ENCODE results near the gene FGA.

FGA gene

DNA sequence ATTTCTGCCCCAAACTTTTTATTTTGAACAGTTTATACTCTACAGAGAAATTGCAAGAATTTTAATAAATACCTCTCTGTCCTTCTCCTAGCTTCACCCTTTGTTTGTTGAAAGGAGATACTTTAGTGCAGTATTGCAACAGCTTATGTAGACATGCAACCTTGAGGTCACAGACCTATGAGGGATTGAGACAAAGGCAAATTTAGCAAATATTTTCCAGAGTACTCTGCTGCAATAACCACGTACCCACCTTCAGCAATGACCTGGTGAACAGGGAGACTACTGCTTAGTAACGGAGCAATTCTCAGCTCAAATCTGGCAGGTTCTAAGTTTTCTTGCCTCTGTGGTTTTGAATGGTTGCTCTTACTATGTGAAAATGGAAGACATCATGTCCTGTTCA lies 13.2 kb downstream of the FGA start:
- ATAC-seq, result no peak
- TF ChIP-seq, protein P1, sequence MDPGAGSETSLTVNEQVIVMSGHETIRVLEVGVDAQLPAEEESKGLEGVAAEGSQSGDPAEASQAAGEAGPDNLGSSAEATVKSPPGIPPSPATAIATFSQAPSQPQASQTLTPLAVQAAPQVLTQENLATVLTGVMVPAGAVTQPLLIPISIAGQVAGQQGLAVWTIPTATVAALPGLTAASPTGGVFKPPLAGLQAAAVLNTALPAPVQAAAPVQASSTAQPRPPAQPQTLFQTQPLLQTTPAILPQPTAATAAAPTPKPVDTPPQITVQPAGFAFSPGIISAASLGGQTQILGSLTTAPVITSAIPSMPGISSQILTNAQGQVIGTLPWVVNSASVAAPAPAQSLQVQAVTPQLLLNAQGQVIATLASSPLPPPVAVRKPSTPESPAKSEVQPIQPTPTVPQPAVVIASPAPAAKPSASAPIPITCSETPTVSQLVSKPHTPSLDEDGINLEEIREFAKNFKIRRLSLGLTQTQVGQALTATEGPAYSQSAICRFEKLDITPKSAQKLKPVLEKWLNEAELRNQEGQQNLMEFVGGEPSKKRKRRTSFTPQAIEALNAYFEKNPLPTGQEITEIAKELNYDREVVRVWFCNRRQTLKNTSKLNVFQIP (CRISPR knock-in tag; IDR thresholded peaks at IDR 0.05; ENCODE audit: borderline replicate concordance, low read depth), result no peak
- no peak for TF ChIP-seq ZFP30 (CRISPR knock-in tag; IDR thresholded peaks at IDR 0.05)
- TF ChIP-seq ZNF8 (CRISPR knock-in tag; IDR thresholded peaks at IDR 0.05), result no peak
- no peak for TF ChIP-seq GLIS3 (CRISPR knock-in tag; IDR thresholded peaks at IDR 0.05)
- no peak for TF ChIP-seq PPARA (CRISPR knock-in tag; IDR thresholded peaks at IDR 0.05; ENCODE audit: borderline replicate concordance)
- no peak for TF ChIP-seq ZNF70 (CRISPR knock-in tag; IDR thresholded peaks at IDR 0.05)
- no peak for TF ChIP-seq ZC3H10 (CRISPR knock-in tag; IDR thresholded peaks at IDR 0.05)
- no peak for TF ChIP-seq BACH2 (CRISPR knock-in tag; IDR thresholded peaks at IDR 0.05; ENCODE audit: borderline replicate concordance)
- TF ChIP-seq ZFP3 (CRISPR knock-in tag; IDR thresholded peaks at IDR 0.05), result no peak
- no peak for TF ChIP-seq CREB5 (CRISPR knock-in tag; IDR thresholded peaks at IDR 0.05; ENCODE audit: low read depth)
- no peak for TF ChIP-seq OSR1 (CRISPR knock-in tag; IDR thresholded peaks at IDR 0.05)
- no peak for TF ChIP-seq ISL1 (CRISPR knock-in tag; IDR thresholded peaks at IDR 0.05)

DNA sequence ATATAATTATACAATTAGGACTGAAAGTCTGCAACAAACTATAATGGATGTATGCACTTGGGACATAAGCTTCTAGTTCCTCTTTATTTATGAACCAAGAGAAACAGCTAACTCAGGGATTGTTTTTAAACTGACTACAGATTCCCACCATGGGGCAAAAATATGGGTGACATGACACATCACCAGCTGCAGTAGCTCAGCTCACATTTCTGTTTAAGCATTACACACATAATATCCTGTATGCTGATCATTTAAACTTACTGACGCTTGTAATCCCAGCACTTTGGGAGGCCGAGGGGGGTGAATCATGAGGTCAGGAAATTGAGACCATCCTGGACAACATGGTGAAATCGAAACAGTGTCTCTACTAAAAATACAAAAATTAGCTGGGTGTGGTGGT lies 16.2 kb downstream of the FGA start:
- no peak for ATAC-seq
- no peak for TF ChIP-seq ESRRG (CRISPR knock-in tag; IDR thresholded peaks at IDR 0.05)
- TF ChIP-seq, protein P2, sequence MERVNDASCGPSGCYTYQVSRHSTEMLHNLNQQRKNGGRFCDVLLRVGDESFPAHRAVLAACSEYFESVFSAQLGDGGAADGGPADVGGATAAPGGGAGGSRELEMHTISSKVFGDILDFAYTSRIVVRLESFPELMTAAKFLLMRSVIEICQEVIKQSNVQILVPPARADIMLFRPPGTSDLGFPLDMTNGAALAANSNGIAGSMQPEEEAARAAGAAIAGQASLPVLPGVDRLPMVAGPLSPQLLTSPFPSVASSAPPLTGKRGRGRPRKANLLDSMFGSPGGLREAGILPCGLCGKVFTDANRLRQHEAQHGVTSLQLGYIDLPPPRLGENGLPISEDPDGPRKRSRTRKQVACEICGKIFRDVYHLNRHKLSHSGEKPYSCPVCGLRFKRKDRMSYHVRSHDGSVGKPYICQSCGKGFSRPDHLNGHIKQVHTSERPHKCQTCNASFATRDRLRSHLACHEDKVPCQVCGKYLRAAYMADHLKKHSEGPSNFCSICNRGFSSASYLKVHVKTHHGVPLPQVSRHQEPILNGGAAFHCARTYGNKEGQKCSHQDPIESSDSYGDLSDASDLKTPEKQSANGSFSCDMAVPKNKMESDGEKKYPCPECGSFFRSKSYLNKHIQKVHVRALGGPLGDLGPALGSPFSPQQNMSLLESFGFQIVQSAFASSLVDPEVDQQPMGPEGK (CRISPR knock-in tag; IDR thresholded peaks at IDR 0.05; ENCODE audit: borderline replicate concordance), result no peak
- no peak for TF ChIP-seq CREB5 (CRISPR knock-in tag; IDR thresholded peaks at IDR 0.05; ENCODE audit: low read depth)
- TF ChIP-seq ZFP30 (CRISPR knock-in tag; IDR thresholded peaks at IDR 0.05), result no peak
- TF ChIP-seq TCF4 (CRISPR knock-in tag; IDR thresholded peaks at IDR 0.05; ENCODE audit: borderline replicate concordance), result no peak
- TF ChIP-seq ARNTL (CRISPR knock-in tag; IDR thresholded peaks at IDR 0.05; ENCODE audit: borderline replicate concordance, low read depth), result no peak
- TF ChIP-seq, protein P1 (CRISPR knock-in tag; IDR thresholded peaks at IDR 0.05; ENCODE audit: borderline replicate concordance, low read depth), result no peak
- TF ChIP-seq ZNF8 (CRISPR knock-in tag; IDR thresholded peaks at IDR 0.05), result no peak
- no peak for TF ChIP-seq ZNF565 (CRISPR knock-in tag; conservative IDR thresholded peaks at IDR 0.05; ENCODE audit: low read depth)
- no peak for TF ChIP-seq PPARA (CRISPR knock-in tag; IDR thresholded peaks at IDR 0.05; ENCODE audit: borderline replicate concordance)
- no peak for TF ChIP-seq CSDC2 (CRISPR knock-in tag; IDR thresholded peaks at IDR 0.05)
- TF ChIP-seq, protein P3, sequence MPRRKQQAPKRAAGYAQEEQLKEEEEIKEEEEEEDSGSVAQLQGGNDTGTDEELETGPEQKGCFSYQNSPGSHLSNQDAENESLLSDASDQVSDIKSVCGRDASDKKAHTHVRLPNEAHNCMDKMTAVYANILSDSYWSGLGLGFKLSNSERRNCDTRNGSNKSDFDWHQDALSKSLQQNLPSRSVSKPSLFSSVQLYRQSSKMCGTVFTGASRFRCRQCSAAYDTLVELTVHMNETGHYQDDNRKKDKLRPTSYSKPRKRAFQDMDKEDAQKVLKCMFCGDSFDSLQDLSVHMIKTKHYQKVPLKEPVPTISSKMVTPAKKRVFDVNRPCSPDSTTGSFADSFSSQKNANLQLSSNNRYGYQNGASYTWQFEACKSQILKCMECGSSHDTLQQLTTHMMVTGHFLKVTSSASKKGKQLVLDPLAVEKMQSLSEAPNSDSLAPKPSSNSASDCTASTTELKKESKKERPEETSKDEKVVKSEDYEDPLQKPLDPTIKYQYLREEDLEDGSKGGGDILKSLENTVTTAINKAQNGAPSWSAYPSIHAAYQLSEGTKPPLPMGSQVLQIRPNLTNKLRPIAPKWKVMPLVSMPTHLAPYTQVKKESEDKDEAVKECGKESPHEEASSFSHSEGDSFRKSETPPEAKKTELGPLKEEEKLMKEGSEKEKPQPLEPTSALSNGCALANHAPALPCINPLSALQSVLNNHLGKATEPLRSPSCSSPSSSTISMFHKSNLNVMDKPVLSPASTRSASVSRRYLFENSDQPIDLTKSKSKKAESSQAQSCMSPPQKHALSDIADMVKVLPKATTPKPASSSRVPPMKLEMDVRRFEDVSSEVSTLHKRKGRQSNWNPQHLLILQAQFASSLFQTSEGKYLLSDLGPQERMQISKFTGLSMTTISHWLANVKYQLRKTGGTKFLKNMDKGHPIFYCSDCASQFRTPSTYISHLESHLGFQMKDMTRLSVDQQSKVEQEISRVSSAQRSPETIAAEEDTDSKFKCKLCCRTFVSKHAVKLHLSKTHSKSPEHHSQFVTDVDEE (CRISPR knock-in tag; IDR thresholded peaks at IDR 0.05), result no peak
- no peak for TF ChIP-seq GLIS3 (CRISPR knock-in tag; IDR thresholded peaks at IDR 0.05)
- no peak for TF ChIP-seq BACH2 (CRISPR knock-in tag; IDR thresholded peaks at IDR 0.05; ENCODE audit: borderline replicate concordance)
- TF ChIP-seq, protein P4, sequence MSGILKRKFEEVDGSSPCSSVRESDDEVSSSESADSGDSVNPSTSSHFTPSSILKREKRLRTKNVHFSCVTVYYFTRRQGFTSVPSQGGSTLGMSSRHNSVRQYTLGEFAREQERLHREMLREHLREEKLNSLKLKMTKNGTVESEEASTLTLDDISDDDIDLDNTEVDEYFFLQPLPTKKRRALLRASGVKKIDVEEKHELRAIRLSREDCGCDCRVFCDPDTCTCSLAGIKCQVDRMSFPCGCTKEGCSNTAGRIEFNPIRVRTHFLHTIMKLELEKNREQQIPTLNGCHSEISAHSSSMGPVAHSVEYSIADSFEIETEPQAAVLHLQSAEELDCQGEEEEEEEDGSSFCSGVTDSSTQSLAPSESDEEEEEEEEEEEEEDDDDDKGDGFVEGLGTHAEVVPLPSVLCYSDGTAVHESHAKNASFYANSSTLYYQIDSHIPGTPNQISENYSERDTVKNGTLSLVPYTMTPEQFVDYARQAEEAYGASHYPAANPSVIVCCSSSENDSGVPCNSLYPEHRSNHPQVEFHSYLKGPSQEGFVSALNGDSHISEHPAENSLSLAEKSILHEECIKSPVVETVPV (CRISPR knock-in tag; IDR thresholded peaks at IDR 0.05), result no peak
- TF ChIP-seq SNAI2 (CRISPR knock-in tag; IDR thresholded peaks at IDR 0.05), result no peak

Data from SK-N-SH treated with all-trans-retinoic acid at 6 μM for 48 hours (cell line).